ENCODE measurements around the gene DMD.

The DMD gene

DNA sequence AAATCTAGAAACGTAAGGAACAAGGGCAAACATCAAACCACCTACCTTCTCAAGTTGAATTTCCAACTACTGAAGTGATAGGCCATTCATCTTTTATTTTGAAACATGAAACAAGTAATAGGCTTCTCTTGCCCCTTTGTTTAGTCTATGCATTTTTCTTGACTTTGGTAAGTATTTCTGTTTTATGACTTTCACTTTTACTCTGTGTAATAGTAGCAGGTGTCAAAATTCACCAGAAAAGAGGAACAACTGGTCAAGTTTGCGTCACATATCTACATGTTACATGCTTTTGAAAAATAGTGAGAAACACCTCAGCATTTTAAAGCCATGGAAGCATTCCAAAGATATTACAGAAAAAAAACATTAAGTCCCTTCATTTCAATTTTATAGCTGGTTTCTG, 1982.4 kb downstream of the DMD start:
- H3K36me3 ChIP-seq (ENCODE audit: control insufficient read depth, insufficient read depth, low read length): no peaks in the 10 kb centered on the region
- no peaks in the 10 kb centered on the region for H3K4me1 ChIP-seq (ENCODE audit: control insufficient read depth, insufficient read depth, low read length)
- no peaks in the 10 kb centered on the region for H3K27me3 ChIP-seq (ENCODE audit: control insufficient read depth, insufficient read depth, low read length)
- H3K9ac ChIP-seq (ENCODE audit: low read length): no peak overlapping the region
- H3K4me3 ChIP-seq (ENCODE audit: low read length): no peak overlapping the region
- H3K9me3 ChIP-seq (ENCODE audit: control insufficient read depth, low read length): no peaks in the 10 kb centered on the region

DNA sequence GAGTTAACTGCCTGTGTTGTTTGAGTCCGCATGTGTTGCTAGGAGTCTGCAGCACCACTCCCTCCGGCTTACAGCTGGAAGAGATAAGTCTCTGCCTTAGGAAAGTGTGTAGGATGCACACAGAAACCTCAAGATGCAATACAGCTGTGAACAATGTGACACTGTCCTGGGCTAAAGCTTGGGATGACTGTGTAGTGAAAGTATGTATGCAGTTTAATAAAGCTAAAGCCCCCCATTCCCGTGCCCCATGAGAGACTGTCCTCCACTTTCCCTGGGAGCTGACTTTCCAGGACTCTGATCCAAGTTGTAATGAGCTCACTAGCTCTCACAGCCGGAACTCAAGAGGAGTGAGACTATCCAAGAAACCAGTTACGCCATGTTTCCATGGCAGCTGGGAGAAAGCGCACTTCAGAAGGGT, 1982.9 kb downstream of the DMD start:
- no peaks in the 10 kb centered on the region for H3K9me3 ChIP-seq (ENCODE audit: control insufficient read depth, low read length)
- H3K9ac ChIP-seq (ENCODE audit: low read length): no peak overlapping the region
- H3K4me3 ChIP-seq (ENCODE audit: low read length): no peak overlapping the region
- H3K36me3 ChIP-seq (ENCODE audit: control insufficient read depth, insufficient read depth, low read length): no peaks in the 10 kb centered on the region
- H3K4me1 ChIP-seq (ENCODE audit: control insufficient read depth, insufficient read depth, low read length): no peaks in the 10 kb centered on the region
- H3K27me3 ChIP-seq (ENCODE audit: control insufficient read depth, insufficient read depth, low read length): no peaks in the 10 kb centered on the region

GRCh38 chrX:31227250-31227649, 1984.1 kb downstream of the DMD start:
- H3K9ac ChIP-seq (ENCODE audit: low read length): no peak overlapping the region
- H3K4me1 ChIP-seq (ENCODE audit: control insufficient read depth, insufficient read depth, low read length): no peaks in the 10 kb centered on the region
- H3K9me3 ChIP-seq (ENCODE audit: control insufficient read depth, low read length): no peaks in the 10 kb centered on the region
- H3K36me3 ChIP-seq (ENCODE audit: control insufficient read depth, insufficient read depth, low read length): no peaks in the 10 kb centered on the region
- H3K27me3 ChIP-seq (ENCODE audit: control insufficient read depth, insufficient read depth, low read length): no peaks in the 10 kb centered on the region
- H3K4me3 ChIP-seq (ENCODE audit: low read length): no peak overlapping the region

- Histone ChIP-seq H3K9ac (ENCODE audit: low read length) (no peak overlapping the region), H3K4me3 (ENCODE audit: low read length) (no peak overlapping the region)
These were observed 1985.5 kb downstream of the DMD start for GRCh38 chrX:31225819-31226218.

DNA sequence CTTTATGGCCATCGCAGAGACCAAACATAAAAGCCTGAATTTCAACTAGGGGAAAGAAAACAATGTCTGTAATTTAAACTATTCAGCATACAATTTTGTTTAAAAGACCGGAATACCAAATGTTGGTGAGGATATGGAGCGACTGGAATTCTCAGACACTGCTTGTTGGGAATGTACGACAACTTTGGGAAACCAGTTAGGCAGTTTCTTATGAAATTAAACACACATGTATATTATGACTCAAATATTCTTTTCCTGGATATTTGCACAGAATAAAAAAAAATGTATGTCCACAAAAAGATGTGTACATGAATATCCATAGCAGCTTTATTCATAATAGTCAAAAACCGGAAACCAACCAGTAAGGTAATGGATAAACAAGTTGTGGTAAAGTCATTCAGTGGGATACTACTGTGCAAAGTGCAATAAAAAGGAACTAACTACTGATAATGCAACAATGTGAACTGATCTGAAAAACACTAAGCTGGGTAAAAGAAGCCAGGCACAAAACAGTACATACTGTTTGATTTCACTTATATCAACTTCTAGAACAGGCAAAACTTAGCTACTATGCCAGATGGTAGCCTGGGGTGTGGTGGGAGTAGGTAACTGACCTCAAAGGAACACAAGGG, 1986.9 kb downstream of the DMD start:
- Histone ChIP-seq H3K9me3 (ENCODE audit: control insufficient read depth, low read length) (no peaks in the 10 kb centered on the region), H3K9ac (ENCODE audit: low read length) (no peak overlapping the region), H3K4me1 (ENCODE audit: control insufficient read depth, insufficient read depth, low read length) (no peaks in the 10 kb centered on the region), H3K27me3 (ENCODE audit: control insufficient read depth, insufficient read depth, low read length) (no peaks in the 10 kb centered on the region), H3K4me3 (ENCODE audit: low read length) (no peak overlapping the region), H3K36me3 (ENCODE audit: control insufficient read depth, insufficient read depth, low read length) (no peaks in the 10 kb centered on the region)

More at GRCh38 chrX:31225819-31226218, 1985.5 kb downstream of the DMD start:
- no peaks in the 10 kb centered on the region for H3K27me3 ChIP-seq (ENCODE audit: control insufficient read depth, insufficient read depth, low read length)
- no peaks in the 10 kb centered on the region for H3K9me3 ChIP-seq (ENCODE audit: control insufficient read depth, low read length)
- no peaks in the 10 kb centered on the region for H3K36me3 ChIP-seq (ENCODE audit: control insufficient read depth, insufficient read depth, low read length)
- no peaks in the 10 kb centered on the region for H3K4me1 ChIP-seq (ENCODE audit: control insufficient read depth, insufficient read depth, low read length)

- Histone ChIP-seq H3K4me3 (ENCODE audit: low read length) (no peak overlapping the region), H3K4me1 (ENCODE audit: control insufficient read depth, insufficient read depth, low read length) (no peaks in the 10 kb centered on the region), H3K36me3 (ENCODE audit: control insufficient read depth, insufficient read depth, low read length) (no peaks in the 10 kb centered on the region), H3K9ac (ENCODE audit: low read length) (no peak overlapping the region), H3K27me3 (ENCODE audit: control insufficient read depth, insufficient read depth, low read length) (no peaks in the 10 kb centered on the region), H3K9me3 (ENCODE audit: control insufficient read depth, low read length) (no peaks in the 10 kb centered on the region)
These were observed 1987.5 kb downstream of the DMD start for GRCh38 chrX:31223817-31224216.

- H3K9ac ChIP-seq (ENCODE audit: low read length): no peak overlapping the region
- no peak overlapping the region for H3K4me3 ChIP-seq (ENCODE audit: low read length)
- no peaks in the 10 kb centered on the region for H3K36me3 ChIP-seq (ENCODE audit: control insufficient read depth, insufficient read depth, low read length)
- H3K4me1 ChIP-seq (ENCODE audit: control insufficient read depth, insufficient read depth, low read length): no peaks in the 10 kb centered on the region
- no peaks in the 10 kb centered on the region for H3K9me3 ChIP-seq (ENCODE audit: control insufficient read depth, low read length)
- no peaks in the 10 kb centered on the region for H3K27me3 ChIP-seq (ENCODE audit: control insufficient read depth, insufficient read depth, low read length)
These were observed 1988.4 kb downstream of the DMD start for GRCh38 chrX:31222946-31223345.

DNA sequence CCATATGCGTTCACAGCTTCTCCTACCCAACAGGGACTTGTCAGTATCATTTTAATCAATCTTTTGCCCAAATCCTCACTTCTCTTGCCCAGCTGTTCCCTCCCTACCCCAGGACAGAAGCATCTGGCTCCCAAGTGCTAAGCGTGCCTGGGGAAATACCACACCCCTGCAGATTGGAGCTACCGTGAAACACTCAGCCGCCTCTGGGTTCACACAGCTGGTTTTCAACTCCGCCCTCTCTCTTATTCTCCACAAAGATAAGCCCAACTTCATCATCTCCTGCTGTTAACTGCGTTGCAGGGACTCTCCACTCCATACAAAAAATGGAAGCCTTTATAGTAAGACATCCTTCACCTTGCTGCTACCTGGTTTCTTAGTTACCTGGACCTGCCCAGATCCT, 1992.2 kb downstream of the DMD start:
- Histone ChIP-seq H3K27me3 (ENCODE audit: control insufficient read depth, insufficient read depth, low read length) (no peaks in the 10 kb centered on the region), H3K36me3 (ENCODE audit: control insufficient read depth, insufficient read depth, low read length) (no peaks in the 10 kb centered on the region), H3K4me3 (ENCODE audit: low read length) (no peak overlapping the region), H3K4me1 (ENCODE audit: control insufficient read depth, insufficient read depth, low read length) (no peaks in the 10 kb centered on the region), H3K9ac (ENCODE audit: low read length) (no peak overlapping the region), H3K9me3 (ENCODE audit: control insufficient read depth, low read length) (no peaks in the 10 kb centered on the region)

- H3K4me3 ChIP-seq (ENCODE audit: low read length): no peak overlapping the region
- no peaks in the 10 kb centered on the region for H3K9me3 ChIP-seq (ENCODE audit: control insufficient read depth, low read length)
- no peak overlapping the region for H3K9ac ChIP-seq (ENCODE audit: low read length)
- no peaks in the 10 kb centered on the region for H3K27me3 ChIP-seq (ENCODE audit: control insufficient read depth, insufficient read depth, low read length)
- no peaks in the 10 kb centered on the region for H3K36me3 ChIP-seq (ENCODE audit: control insufficient read depth, insufficient read depth, low read length)
- no peaks in the 10 kb centered on the region for H3K4me1 ChIP-seq (ENCODE audit: control insufficient read depth, insufficient read depth, low read length)
These were observed 1994.3 kb downstream of the DMD start for GRCh38 chrX:31217084-31217483.

- Histone ChIP-seq H3K4me1 (ENCODE audit: control insufficient read depth, insufficient read depth, low read length) (no peaks in the 10 kb centered on the region), H3K36me3 (ENCODE audit: control insufficient read depth, insufficient read depth, low read length) (no peaks in the 10 kb centered on the region), H3K9me3 (ENCODE audit: control insufficient read depth, low read length) (no peaks in the 10 kb centered on the region), H3K4me3 (ENCODE audit: low read length) (no peak overlapping the region), H3K27me3 (ENCODE audit: control insufficient read depth, insufficient read depth, low read length) (no peaks in the 10 kb centered on the region), H3K9ac (ENCODE audit: low read length) (no peak overlapping the region)
These were observed 1996.0 kb downstream of the DMD start for GRCh38 chrX:31215277-31215815.

DNA sequence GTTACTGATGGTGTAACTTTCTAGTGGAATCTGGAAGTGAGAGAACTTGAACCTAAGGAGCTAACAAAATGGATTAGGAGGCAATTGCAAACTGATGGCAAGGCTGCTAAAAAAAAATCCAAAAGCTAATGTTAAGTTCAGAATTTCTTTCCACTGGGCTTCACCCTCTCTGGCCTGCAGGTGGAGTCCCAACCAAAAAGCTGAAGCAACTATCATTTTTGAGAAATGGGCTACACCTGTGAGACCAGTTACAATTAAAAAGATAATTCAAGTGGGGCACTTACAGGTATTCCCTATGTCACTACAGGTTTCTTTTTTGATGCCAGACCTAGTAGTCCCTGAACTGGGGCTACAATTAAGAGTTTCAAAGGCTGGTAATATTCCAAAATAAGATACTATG, 1997.4 kb downstream of the DMD start:
- Histone ChIP-seq H3K9me3 (ENCODE audit: control insufficient read depth, low read length) (no peaks in the 10 kb centered on the region), H3K27me3 (ENCODE audit: control insufficient read depth, insufficient read depth, low read length) (no peaks in the 10 kb centered on the region), H3K4me1 (ENCODE audit: control insufficient read depth, insufficient read depth, low read length) (no peaks in the 10 kb centered on the region), H3K9ac (ENCODE audit: low read length) (no peak overlapping the region), H3K36me3 (ENCODE audit: control insufficient read depth, insufficient read depth, low read length) (no peaks in the 10 kb centered on the region), H3K4me3 (ENCODE audit: low read length) (no peak overlapping the region)

DNA sequence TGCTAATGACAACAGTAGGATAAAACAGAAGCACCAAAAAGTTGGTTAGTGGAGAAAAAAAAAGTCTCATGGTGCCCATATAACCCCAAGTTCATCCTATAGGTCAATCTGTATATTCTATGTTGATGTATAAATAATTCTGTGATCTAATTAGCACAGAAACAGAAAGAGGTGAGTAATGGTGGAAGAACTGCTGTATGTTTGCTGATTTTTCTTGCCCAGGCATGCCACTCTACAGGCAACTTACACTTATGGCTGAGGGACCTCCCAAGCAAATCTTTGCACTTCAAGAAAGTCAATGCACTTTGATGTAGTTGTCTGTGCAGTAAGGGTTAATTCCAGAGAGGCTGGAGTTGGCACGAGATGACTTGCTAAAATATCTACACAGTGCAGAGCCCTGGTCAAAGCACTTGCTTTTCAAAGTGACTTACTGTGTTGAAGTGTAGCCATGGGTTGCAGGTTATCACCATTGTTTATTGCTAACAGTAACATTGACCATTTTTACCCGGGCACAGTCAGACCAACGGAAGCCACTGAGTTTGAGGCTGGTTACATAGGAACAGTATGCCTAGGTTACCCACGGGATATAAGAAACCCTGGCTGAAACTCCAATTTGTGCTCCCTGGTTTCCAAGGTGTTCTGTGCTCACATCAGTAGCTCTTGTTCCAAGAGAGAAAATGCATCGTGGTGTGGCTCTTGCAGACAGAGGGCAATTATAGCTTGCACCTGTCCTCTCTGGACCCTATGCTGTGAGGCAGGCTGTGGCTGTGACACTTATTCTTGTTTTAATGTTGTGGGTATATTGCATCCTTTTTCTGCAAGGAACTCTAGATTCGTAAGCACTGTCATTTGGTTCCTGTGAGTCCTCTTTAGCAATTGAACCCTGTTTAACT, 1998.2 kb downstream of the DMD start:
- Histone ChIP-seq H3K27me3 (ENCODE audit: control insufficient read depth, insufficient read depth, low read length) (no peaks in the 10 kb centered on the region), H3K4me3 (ENCODE audit: low read length) (no peak overlapping the region), H3K9ac (ENCODE audit: low read length) (no peak overlapping the region), H3K9me3 (ENCODE audit: control insufficient read depth, low read length) (no peaks in the 10 kb centered on the region), H3K36me3 (ENCODE audit: control insufficient read depth, insufficient read depth, low read length) (no peaks in the 10 kb centered on the region), H3K4me1 (ENCODE audit: control insufficient read depth, insufficient read depth, low read length) (no peaks in the 10 kb centered on the region)

Data from mucosa of stomach (tissue), 1 donor.